GM19351 (cell line): ENCODE measurements around the gene RHEX.
"Not testable (repeated sequence)": the region's sequence is repeated elsewhere in the genome, so short reads cannot be mapped to it uniquely, and the experiment has no call there.

ENCODE experiments used
- ATAC-seq: cut with Tn5 transposase; IDR thresholded peaks from one replicate; pipeline ENCODE4 v1.9.1; 2021; ENCODE audit warnings: mild to moderate bottlenecking, moderate library complexity; ENCODE audit not compliant: unreplicated experiment

RHEX gene

GRCh38 chr1:206052919-206053610, at the start of gene RHEX:
RHEX (plus strand) TSS chr1:206053173; CDS start chr1:206097829, 44,656 bp downstream.
- ATAC-seq = not testable (repeated sequence)

DNA sequence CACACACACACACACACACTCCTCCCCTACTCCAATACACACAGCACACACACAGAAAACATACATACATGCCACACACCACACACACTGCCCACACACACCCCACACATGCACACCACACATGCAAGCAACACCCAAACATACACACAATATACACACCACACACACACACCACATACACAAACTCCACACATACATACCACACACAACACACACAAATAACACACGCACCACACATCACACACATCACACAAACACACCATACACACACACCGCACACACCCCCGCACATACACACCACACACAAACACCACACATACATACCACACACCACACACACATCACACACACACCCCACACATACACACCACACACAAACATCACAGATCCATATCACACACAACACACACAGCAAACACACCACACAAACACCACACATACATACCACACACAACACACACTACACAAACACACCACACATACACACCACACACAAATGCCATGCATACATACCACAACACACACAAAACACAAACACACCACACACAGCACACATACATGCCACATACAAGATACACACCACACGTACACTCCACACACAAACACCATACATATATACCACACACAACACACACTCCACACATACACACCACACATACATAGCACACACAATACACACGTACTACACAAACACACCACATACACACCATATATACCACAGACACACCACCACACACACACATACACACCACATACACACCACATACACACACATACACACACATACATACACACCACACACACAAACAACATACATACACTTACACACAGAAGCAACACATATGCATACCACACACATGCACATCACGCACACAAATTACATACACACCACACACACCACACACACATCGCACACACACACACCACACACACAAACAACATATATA, 48.8 kb upstream of the RHEX start:
- no peak for ATAC-seq

DNA sequence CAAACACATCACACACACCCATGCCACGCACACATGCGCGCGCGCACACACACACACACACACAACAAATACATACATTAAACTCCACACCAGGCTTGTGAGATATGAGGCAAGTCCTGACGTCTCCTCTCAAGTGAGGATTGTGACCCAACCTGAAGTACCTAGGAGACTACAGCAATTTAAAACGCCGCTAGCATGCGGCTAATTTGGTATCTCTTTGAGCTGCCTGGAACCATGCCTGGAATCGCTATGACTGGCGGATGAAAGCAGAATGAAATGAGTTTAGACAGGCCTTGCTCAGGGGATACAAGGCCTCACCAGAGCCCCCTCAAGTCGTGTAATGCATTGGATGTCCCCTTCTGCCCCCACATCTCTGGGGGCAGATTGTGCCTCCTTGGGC, 48.1 kb upstream of the RHEX start:
- ATAC-seq = no peak

GRCh38 chr1:206005234-206005633, 47.7 kb upstream of the RHEX start:
- no peak for ATAC-seq

GRCh38 chr1:206005778-206006180, 47.2 kb upstream of the RHEX start:
- ATAC-seq = no peak

DNA sequence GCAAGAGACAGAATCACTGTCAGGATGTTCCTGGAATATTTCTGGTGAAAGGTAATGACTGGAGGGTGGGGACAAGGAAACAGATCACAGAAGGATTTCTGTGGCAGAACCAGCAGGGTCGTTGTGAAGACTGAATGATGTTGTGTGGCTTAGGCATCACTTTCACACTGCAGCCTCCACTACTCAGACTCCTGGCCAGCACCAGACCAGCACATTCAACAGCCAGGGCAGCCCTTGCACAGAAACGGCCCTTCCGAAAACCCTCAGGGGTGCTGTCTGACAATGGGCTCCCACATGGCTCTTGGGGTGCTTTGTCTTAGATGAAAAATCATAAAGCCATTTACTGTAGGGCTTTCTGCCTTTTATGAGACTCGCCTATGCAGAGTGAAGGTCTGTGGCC, 46.0 kb upstream of the RHEX start:
- ATAC-seq = no peak

DNA sequence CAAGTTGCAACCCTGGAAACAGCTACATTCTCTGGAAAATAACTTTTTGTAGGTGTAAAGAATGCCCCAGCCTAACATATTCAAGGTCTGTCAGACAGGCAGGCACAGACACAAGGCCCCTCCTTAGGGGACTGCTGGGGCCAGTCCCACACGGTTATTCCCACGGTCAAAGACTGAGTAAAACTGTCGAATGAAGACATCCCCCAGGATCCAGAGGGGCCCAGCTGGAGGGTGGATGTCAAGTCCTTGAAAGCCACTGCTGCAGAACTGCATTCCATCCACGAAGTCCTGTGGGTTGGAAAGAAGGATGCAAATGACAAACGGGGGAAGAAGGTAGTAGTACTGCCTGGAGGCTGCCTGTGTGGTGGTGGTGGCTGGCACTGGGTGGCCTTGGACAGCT, 42.9 kb upstream of the RHEX start:
- ATAC-seq = no peak

DNA sequence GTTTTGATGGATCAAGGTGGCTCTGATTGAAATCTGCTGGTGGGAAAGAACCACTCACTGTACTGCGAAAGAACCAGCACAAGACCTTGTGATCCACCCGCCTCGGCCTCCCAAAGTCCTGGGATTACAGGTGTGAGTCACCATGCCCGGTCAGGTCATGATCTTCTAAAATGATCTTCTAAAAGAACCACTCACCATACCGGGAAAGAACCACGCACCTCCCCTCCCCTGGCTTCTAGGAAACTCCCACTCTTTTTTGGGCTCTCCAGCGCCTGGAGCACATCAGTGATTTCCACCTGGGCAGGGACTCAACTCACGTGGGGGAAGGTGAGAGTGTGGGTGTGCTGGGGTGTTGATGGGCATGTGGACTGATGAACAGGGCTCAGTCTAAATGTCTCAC, 41.9 kb upstream of the RHEX start:
- ATAC-seq = no peak

DNA sequence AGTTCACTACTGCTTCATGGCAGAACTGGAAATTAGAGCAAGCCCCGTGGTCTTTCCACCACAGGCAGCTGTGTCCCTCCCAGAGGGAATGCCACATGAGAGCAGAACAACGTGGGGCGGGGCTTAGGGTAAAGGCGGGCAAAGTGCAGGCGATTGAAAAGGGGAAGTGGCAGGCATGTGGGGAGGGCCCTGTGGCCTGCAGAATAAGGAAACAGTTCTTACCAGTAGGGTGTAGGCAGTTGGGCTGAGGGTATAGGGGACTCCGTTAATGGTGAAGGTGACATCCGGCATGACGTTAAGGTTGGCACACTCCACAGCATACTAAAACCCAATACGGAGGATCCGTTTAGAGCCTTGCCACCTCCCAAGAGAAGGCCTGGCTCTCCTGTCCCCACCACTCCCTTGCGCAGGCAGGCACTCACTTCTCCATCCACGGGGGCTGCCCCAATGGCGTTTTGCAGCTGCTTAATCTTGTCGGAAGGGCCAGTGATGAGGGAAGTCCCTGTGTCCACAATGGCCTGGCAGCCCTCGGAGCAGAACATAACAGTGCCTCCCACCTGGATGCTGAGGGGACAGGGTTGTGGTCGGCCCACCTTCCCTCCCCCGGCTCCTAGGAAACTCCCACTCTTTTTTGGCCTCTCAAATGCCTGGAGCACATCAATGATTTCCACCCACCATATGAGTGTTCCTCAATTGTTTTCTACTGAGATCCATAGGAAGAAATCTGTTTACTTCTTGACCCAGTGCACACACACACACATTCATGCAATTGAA, 40.7 kb upstream of the RHEX start:
- peak; percentile 99 for ATAC-seq

DNA sequence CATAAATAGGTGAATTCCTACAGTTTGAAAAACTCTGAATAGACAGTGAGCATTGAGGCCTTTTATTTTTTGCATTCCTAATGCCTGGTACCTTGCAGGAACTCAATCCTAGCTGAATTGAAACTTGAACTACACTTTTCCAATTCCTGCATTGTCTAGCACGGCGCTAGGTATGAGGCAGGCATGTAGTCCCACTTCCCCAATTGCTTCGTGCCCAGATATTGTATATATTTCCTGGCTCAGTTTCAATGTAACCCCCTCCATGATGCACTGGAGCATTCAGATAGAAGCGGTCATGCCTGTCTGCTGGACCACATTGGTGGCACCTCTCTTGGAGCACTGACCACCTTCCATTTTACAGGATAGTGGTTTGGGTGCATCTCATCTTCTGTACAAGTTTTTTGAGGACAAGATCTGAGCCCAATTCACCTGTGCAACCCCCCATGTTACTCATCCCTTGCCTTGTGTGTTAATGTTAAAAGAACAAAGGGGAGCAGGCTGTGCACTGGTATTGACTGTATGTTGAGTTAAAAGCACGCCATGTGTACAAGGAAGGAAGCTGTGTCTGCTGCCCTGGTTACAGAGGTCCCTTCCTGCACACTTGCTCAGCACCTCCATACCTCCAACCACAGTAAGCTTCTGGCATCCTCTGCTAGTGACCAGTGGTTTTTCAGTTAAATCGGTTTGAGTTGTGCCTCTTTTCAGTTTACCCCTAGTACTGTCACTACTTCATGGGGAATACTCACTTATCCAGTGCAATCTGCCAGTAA, 39.8 kb upstream of the RHEX start:
- no peak for ATAC-seq

DNA sequence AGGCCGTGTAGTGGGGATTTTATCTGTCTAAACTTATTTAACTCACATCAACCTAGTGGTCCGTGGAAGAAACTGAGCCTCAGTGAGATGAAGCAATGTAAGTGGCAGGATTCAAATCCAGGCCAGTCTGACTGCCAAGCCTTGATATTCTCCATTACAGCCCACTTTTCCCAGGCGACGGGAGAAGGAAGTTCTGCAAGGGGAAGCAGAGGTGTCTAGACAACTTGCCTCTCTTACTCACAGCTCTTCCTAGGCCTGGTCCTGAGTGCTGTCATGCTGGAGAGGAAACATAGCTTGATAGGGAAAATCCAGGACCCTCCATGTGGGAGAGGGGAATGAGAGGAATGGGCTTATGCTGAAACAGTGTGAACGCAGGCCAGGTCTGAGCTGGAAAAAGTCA, 38.4 kb upstream of the RHEX start:
- no peak for ATAC-seq

- no peak for ATAC-seq
Observed at GRCh38 chr1:206015071-206015470, 37.9 kb upstream of the RHEX start.

GRCh38 chr1:206020393-206021007, 32.5 kb upstream of the RHEX start:
- no peak for ATAC-seq

GRCh38 chr1:206021008-206021625, 31.9 kb upstream of the RHEX start:
- ATAC-seq = no peak

- no peak for ATAC-seq
Observed at GRCh38 chr1:206021626-206022365, 31.2 kb upstream of the RHEX start.

DNA sequence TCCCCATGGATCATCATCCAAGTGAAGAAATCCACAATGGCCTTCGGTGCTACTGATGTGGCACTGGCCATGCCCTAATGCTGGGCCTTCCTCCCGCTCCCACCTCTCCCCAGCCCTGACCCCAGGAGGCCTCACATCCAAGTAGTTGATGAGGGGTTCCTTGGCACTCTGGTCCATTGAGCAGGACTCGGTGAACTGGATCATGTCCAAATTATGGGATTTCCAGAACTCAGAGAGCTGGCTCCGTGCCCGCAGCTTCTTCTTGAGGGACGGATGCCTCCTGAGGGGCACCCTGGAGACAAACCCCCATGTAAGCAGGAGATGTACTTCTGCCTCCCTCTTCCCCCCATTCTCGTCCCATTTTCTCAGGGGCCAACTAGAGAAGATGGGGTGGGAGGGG, 30.2 kb upstream of the RHEX start:
- no peak for ATAC-seq

GRCh38 chr1:206023695-206024094, 29.3 kb upstream of the RHEX start, which contains the start of gene CTSE:
CTSE (minus strand) TSS chr1:206023895; CDS start chr1:206023791, 104 bp downstream.
- ATAC-seq = no peak

DNA sequence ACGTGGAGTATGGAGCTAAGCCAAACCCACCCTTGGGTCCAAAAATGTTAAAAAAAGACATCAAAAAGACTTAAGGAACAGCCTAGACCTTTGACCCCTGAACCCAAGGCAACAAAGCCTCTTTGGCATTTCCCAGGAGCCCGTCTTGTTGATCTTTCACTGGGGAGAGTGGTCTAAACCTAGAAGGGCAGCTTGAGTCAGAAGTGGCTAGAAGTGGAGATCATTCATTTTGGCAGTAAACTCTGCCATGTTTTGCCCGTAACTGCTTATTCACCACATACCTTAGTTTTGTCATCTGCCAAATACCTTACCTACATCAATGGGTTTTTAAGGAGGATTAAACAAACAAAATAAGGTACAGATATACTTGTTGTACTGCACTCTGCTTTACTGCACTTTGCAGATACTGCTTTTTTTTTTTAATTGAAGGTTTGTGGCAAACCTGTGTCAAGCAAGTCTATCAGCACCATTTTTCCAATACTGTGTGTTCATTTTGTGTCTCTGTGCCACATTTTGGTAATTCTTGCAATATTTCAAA, 27.6 kb upstream of the RHEX start:
- ATAC-seq = no peak

GRCh38 chr1:206029484-206029883, 23.5 kb upstream of the RHEX start:
- ATAC-seq = no peak
